ENCODE results near the gene FAT1.

Gene FAT1

GRCh38 chr4:186717556-186717955 is 6.1 kb downstream of the FAT1 start:
- Histone ChIP-seq H3K36me3 (ENCODE audit: control insufficient read depth, insufficient read depth, low read length) (no peaks in the 10 kb centered on the region), H2AFZ (no peak overlapping the region), H3K9ac (no peak overlapping the region), H3K27me3 (ENCODE audit: control insufficient read depth, insufficient read depth, low read length) (no peaks in the 10 kb centered on the region), H3K9me3 (ENCODE audit: control insufficient read depth, low read length) (no peaks in the 10 kb centered on the region), H3K4me3 (ENCODE audit: low read depth, low read length) (no peak overlapping the region), H3K4me2 (ENCODE audit: low read length) (no peak overlapping the region), H3K79me2 (no peaks in the 10 kb centered on the region), H3K27ac (no peak overlapping the region), H3K4me1 (no peaks in the 10 kb centered on the region)
- no peak for TF ChIP-seq CTCF (IDR thresholded peaks at IDR 0.05)

- Histone ChIP-seq H3K9me3 (ENCODE audit: control insufficient read depth, low read length) (no peaks in the 10 kb centered on the region), H3K79me2 (no peaks in the 10 kb centered on the region), H2AFZ (no peak overlapping the region), H3K27ac (no peak overlapping the region), H3K4me2 (ENCODE audit: low read length) (no peak overlapping the region), H3K36me3 (ENCODE audit: control insufficient read depth, insufficient read depth, low read length) (no peaks in the 10 kb centered on the region), H3K4me1 (no peaks in the 10 kb centered on the region), H3K9ac (no peak overlapping the region), H3K4me3 (ENCODE audit: low read depth, low read length) (no peak overlapping the region), H3K27me3 (ENCODE audit: control insufficient read depth, insufficient read depth, low read length) (no peaks in the 10 kb centered on the region)
- TF ChIP-seq CTCF (IDR thresholded peaks at IDR 0.05) = no peak
These were observed 8.6 kb downstream of the FAT1 start for GRCh38 chr4:186715077-186715476.

- Histone ChIP-seq H3K27me3 (ENCODE audit: control insufficient read depth, insufficient read depth, low read length) (no peaks in the 10 kb centered on the region), H3K9me3 (ENCODE audit: control insufficient read depth, low read length) (no peaks in the 10 kb centered on the region), H3K27ac (no peak overlapping the region), H3K4me2 (ENCODE audit: low read length) (no peak overlapping the region), H2AFZ (no peak overlapping the region), H3K4me1 (no peaks in the 10 kb centered on the region), H3K9ac (no peak overlapping the region), H3K36me3 (ENCODE audit: control insufficient read depth, insufficient read depth, low read length) (no peaks in the 10 kb centered on the region), H3K4me3 (ENCODE audit: low read depth, low read length) (no peak overlapping the region), H3K79me2 (no peaks in the 10 kb centered on the region)
- TF ChIP-seq CTCF (IDR thresholded peaks at IDR 0.05) = no peak
These were observed 9.5 kb downstream of the FAT1 start for GRCh38 chr4:186714006-186714675.

GRCh38 chr4:186712690-186713089 is 11.0 kb downstream of the FAT1 start:
- Histone ChIP-seq H3K27me3 (ENCODE audit: control insufficient read depth, insufficient read depth, low read length) (no peaks in the 10 kb centered on the region), H3K4me1 (no peaks in the 10 kb centered on the region), H3K9ac (no peak overlapping the region), H3K79me2 (no peaks in the 10 kb centered on the region), H2AFZ (no peak overlapping the region), H3K9me3 (ENCODE audit: control insufficient read depth, low read length) (no peaks in the 10 kb centered on the region), H3K36me3 (ENCODE audit: control insufficient read depth, insufficient read depth, low read length) (no peaks in the 10 kb centered on the region), H3K4me2 (ENCODE audit: low read length) (no peak overlapping the region), H3K4me3 (ENCODE audit: low read depth, low read length) (no peak overlapping the region), H3K27ac (no peak overlapping the region)
- TF ChIP-seq CTCF (IDR thresholded peaks at IDR 0.05) = no peak

GRCh38 chr4:186710521-186711119 is 13.0 kb downstream of the FAT1 start:
- no peaks in the 10 kb centered on the region for H3K36me3 ChIP-seq (ENCODE audit: control insufficient read depth, insufficient read depth, low read length)
- no peaks in the 10 kb centered on the region for H3K27me3 ChIP-seq (ENCODE audit: control insufficient read depth, insufficient read depth, low read length)
- no peak overlapping the region for H3K9ac ChIP-seq
- no peak for TF ChIP-seq CTCF (IDR thresholded peaks at IDR 0.05)
- H3K27ac ChIP-seq = no peak overlapping the region
- no peak overlapping the region for H3K4me2 ChIP-seq (ENCODE audit: low read length)
- H2AFZ ChIP-seq = no peak overlapping the region
- H3K4me1 ChIP-seq = no peaks in the 10 kb centered on the region
- H3K9me3 ChIP-seq (ENCODE audit: control insufficient read depth, low read length) = no peaks in the 10 kb centered on the region
- H3K79me2 ChIP-seq = no peaks in the 10 kb centered on the region
- H3K4me3 ChIP-seq (ENCODE audit: low read depth, low read length) = no peak overlapping the region

Measured in parathyroid adenoma (tissue), 2 donors.